Kidney tubule cell (primary cell): ENCODE data around the gene HELQ.
"Not testable (repeated sequence)": the region's sequence is repeated elsewhere in the genome, so short reads cannot be mapped to it uniquely, and the experiment has no call there.

Source experiments
- DNase-seq: peaks from one replicate; pipeline ENCODE4 v3.0.0-alpha.2; 2018; ENCODE audit warnings: low spot score

Gene HELQ

GRCh38 chr4:83455281-83456183 lies at the start of gene HELQ, which contains the start of gene MRPS18C:
TSS of gene HELQ (minus strand) at chr4:83455823. CDS start at chr4:83455693, 130 bp downstream.
TSS of gene MRPS18C (plus strand) at chr4:83456058. CDS start at chr4:83456078, 20 bp downstream.
- DNase-seq = peak; percentile 99

DNA sequence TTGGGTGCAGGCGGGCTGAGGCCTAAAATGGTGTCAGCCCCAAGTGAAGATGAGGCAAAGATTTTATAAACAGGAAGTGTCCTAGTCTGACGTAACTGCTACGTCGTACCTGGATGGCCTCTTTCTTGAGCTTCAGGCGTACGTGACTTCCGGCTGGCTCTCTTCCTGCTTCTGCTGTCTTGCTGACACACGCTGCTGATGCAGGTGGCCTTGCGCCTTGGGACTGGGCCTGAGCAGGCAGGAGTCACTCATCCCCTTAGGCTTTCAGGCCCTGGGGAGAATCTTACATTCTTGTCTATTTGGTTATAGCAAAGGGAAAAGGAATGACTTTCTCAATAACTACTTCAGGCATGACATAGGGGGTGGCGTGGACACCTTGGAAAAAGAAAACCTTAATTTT lies 49.4 kb upstream of the HELQ start:
- DNase-seq = no peak

DNA sequence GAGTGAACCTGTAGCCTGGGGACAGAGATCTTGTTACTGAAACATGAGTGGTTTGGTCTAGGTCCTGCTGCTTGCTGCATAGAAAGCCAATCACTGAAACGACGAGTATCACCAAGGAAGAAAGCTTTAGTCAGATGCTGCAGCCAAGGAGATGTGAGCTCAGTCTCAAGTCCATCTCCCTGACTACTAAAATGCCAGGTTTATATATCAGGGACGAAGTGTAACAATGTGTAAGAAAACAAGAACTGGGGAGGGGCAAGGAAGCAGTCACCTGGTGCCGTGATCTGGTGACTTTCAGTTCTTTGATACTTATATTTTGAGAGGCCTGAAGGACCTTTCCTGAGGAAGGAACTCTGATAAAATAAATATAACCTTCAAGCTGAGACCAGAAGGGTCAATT lies 48.9 kb upstream of the HELQ start:
- no peak for DNase-seq

DNA sequence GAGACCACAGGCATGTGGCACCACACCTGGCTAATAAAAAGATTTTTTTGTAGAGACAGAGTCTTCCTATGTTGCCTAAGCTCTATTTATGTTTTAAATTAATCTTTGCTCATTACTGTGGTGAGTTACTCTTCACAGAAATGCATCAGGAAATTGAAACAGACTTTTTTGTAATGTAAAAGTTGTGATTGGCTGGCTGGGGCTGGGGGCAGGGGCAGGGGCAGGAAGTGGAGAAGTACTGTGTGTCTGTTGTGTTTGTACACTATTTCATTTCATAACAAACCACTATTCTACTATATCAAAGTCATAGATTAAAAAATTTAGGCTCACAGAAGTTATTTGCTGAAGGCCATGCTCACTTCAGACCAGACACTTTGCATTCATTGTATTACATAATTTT lies 48.4 kb upstream of the HELQ start:
- DNase-seq = no peak

- not testable (repeated sequence) for DNase-seq
Measured at GRCh38 chr4:83501671-83502070, 46.0 kb upstream of the HELQ start.

- DNase-seq = no peak
Measured at GRCh38 chr4:83498187-83498586, 42.6 kb upstream of the HELQ start.

GRCh38 chr4:83496085-83496917 lies 40.7 kb upstream of the HELQ start:
- DNase-seq = not testable (repeated sequence)

- peak; percentile 37 for DNase-seq
Measured at GRCh38 chr4:83490876-83491450, 35.3 kb upstream of the HELQ start.

DNA sequence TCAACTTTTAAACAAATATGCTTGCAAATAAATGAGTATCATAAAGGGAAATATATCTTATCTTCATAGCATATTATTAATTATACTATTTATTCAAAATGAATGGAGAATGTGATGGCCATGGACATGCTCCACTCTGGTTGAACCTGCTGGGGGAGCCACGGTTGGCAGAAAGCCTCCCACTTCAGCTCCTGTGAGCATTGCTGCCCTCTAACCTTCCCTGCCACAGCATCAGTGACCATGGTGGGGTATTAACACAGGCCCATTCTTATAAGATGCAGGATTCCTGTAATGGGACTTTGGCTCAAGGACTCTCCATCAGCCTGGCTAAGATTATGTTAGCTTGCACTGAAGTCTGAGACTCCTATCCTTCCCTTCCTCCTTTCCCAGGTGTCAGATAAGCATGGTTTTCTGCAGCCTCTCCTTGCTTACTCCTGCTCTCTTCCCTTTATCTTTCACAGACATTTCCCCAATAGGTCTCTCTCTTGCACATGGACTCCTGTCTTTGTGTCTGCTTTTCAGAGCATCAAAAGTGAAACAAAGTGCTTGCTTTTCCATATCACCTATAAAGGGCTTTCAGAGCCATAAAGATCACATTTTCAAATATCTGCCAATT lies 34.2 kb upstream of the HELQ start:
- DNase-seq = no peak

DNA sequence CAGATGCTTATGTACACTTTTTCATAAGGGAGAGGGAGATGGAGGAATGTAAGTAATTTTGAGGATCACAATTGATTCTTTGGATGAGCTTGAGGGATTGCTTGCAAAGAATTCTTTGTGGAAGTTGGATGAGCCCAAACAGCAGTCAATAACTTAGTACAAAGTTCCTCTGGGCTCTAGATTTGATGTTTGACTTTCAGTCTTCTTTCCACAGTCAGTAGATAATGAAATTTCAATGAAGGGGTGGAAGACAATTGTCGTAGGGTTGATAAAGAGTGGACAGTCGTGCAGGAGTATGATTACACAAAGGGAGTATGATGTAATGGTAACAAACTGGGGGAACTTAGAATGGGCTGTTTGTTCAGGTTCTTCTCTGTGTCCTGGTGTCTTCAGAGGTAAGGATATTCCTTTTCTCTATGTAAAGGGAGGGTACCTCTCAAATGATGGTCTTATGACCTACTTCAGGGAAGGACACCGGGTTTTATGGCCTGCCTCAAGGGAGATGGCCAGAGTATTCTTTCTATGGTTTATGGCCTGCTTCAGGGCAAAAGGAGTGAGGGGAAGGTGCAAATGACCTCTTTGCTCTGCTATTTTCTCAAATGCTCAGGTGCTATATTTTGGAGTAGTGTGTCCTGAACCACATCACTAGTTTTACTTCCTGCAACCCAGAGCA lies 31.0 kb upstream of the HELQ start:
- no peak for DNase-seq

DNA sequence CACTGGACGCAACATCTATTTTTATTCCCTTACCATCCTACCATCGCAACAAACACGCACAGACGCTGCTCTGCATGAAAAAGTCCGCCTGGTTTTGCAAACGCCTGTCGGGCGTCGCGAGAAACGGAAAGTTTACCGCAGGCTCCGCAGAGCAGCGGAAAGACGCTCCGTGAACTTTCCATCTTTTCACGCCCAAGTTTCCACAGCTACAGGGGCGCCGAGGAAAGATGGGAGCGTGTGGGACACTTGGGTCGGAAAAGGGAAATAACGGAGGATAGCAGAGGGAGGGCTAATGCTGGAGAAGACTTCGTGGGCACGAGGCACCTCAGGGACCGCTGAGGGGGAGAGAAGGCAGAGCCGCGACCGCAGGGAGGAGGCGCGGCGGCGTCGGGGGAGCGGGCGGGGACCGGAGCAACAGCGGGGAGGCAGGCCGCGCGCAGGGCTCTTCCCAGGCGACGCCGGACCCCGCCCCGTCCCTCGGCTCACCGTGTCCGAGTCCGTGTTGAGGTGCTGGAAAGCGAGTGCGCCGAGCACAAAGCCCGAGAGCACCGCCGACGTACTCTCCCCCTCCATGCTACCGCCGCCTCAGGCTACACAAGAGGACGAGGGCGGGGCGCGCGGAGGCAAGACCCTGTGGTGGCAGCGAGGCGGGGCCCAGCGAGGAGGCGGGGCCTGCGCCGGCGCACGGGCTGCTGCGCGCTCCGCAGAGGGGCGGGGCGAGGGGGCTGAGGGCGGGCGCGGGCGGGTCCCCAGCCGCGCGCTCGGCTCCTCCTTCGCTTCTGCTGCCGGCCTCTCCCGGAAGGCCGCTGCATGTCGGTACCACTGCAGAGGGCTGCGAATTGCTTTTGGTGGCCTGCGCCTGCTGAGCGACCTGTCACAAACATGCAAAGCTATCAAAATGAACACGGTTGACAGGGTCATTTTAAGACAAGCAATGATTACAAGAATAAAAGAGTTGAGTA lies 29.2 kb upstream of the HELQ start, which contains the start of gene ABRAXAS1:
Gene ABRAXAS1, minus strand, starts transcription at position 601 of the 962 bp plus-strand sequence. Its CDS starts 28 bp downstream, at position 573.
- peak; percentile 95 for DNase-seq

GRCh38 chr4:83473966-83474365 lies 18.3 kb upstream of the HELQ start:
- no peak for DNase-seq

GRCh38 chr4:83473423-83473822 lies 17.8 kb upstream of the HELQ start:
- DNase-seq = no peak

GRCh38 chr4:83456184-83456501 lies 520 bp upstream of the HELQ start:
- DNase-seq = no peak

GRCh38 chr4:83454686-83455085 lies 937 bp downstream of the HELQ start:
- DNase-seq = peak; percentile 7

DNA sequence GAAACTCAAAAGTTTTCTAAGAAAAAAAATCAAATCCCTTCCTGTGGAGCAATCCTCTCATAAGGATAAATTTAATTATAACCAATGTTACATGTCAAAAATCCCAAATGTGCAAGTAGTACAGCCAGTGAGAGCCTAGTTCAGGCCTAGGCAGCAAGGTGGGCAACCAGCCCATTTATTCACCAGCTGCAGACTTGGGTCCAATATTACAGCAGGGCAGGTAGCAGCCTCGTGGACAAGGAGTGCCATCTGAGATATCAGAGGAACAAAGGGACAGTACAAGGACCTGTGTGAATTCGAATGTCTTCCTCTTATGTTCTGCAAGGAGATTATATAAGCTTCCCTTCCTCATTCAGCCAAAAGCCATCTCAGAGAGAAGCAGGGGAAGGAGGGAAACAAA lies 6.6 kb downstream of the HELQ start:
- no peak for DNase-seq

GRCh38 chr4:83440899-83441298 lies 14.7 kb downstream of the HELQ start:
- no peak for DNase-seq

- no peak for DNase-seq
Measured at GRCh38 chr4:83440148-83440814, 15.3 kb downstream of the HELQ start.

DNA sequence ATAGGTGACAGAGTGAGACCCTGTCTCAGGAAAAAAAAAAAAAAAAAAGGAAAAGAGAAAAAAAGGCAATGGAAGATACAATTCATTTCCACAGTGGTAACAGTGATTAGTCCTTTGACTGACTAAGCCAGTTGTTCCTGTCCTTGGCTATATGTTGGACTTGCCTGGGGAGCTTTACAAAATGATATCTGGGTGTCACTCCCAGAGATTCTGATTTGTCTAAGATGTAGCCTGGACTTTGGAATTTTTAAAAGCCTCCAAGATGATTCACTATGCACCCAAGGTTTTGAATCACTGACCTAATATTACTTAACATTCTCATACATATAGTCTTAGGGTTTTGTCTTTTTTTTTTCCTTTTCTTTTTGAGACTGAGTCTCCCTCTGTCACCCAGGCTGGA lies 16.9 kb downstream of the HELQ start:
- DNase-seq = peak; percentile 20

GRCh38 chr4:83436680-83437079 lies 18.9 kb downstream of the HELQ start:
- no peak for DNase-seq
